GM13976 (cell line): ENCODE measurements around the gene CLDN17.

Source experiments
- DNase-seq: peaks from one replicate; pipeline ENCODE4 v3.0.0; 2012; ENCODE audit warnings: low spot score
- CTCF ChIP-seq: IDR thresholded peaks from 2 replicates; pipeline ENCODE4 v1.5.1; 2012; ENCODE audit warnings: borderline replicate concordance, mild to moderate bottlenecking; ENCODE audit not compliant: insufficient read depth; ENCODE audit errors: extremely low read depth, missing control alignments, control extremely low read depth
- in situ Hi-C: fragments of 300-500 bp; cut with MboI; formaldehyde crosslinking; loops from one replicate; pipeline ENCODE4 v1.12.0; 2022; ENCODE audit warnings: low sequenced_read_pairs, mixed read lengths, inconsistent platforms; ENCODE audit not compliant: unreplicated experiment

CLDN17 gene

GRCh38 chr21:30200000-30200399 lies 33.4 kb upstream of the CLDN17 start:
- in situ Hi-C loops, result no loop called here
- no peak for TF ChIP-seq CTCF
- no peak for DNase-seq

GRCh38 chr21:30194701-30195299 lies 28.2 kb upstream of the CLDN17 start:
- in situ Hi-C loops, result no loop called here
- DNase-seq, result no peak
- no peak for TF ChIP-seq CTCF

GRCh38 chr21:30193201-30193600 lies 26.6 kb upstream of the CLDN17 start:
- in situ Hi-C loops, result no loop called here
- TF ChIP-seq CTCF, result no peak
- no peak for DNase-seq

GRCh38 chr21:30190554-30190953 lies 23.9 kb upstream of the CLDN17 start:
- no peak for TF ChIP-seq CTCF
- DNase-seq, result no peak
- in situ Hi-C loops, result no loop called here

- TF ChIP-seq CTCF, result no peak
- no peak for DNase-seq
- in situ Hi-C loops, result no loop called here
Measured at GRCh38 chr21:30189773-30190172, 23.2 kb upstream of the CLDN17 start.

GRCh38 chr21:30186242-30186641 lies 19.6 kb upstream of the CLDN17 start:
- in situ Hi-C loops, result no loop called here
- TF ChIP-seq CTCF, result no peak
- DNase-seq, result no peak
